NCI-H2029 (cell line): ENCODE results near the gene NAP1L4.

ENCODE experiments used
- DNase-seq: peaks from one replicate; lab custom pipeline; 2025; lab: John Stamatoyannopoulos, UW

The NAP1L4 gene, protein sequence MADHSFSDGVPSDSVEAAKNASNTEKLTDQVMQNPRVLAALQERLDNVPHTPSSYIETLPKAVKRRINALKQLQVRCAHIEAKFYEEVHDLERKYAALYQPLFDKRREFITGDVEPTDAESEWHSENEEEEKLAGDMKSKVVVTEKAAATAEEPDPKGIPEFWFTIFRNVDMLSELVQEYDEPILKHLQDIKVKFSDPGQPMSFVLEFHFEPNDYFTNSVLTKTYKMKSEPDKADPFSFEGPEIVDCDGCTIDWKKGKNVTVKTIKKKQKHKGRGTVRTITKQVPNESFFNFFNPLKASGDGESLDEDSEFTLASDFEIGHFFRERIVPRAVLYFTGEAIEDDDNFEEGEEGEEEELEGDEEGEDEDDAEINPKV

DNA sequence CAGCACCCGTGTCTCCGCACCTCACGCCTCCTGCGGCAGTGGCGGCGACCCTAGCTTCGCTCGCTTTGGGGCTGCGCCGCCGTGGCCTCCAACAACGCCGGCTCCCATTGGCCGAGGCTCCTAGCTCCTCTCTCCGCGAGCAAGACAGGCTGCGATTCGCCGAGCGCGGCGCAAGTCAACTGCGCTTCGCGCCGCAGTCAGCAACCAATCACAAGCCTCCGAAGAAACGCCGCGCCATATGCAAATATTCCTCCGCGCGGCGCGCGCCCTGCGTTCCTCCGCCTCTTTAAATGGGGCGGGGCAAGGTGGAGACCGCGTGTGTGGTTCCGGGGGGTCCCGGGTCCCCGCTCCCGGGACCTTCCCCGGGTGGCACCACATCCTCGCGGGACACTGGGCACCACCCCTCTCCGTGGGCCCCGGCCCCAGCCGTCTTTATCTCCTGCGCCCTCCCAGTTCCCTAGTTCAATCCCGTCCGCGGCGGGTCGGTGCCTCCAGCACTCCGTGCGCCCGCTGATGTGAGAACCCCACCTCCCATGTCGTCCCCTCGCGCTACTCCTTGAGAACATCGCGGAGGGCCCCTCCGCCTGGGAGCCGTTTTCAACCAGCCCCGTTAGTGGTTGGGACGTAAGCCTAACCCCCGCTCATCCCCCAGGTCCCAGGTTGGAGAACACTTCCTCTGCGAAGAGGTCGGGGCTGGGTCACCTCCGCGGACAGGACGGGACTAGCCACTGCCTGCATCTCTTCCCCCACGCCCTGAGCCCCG is at the start of gene NAP1L4:
TSS of gene NAP1L4 (minus strand) at position 96 of the 763 bp plus-strand sequence. CDS start 13,109 bp downstream, outside the sequence.
- peak; percentile 97 for DNase-seq

DNA sequence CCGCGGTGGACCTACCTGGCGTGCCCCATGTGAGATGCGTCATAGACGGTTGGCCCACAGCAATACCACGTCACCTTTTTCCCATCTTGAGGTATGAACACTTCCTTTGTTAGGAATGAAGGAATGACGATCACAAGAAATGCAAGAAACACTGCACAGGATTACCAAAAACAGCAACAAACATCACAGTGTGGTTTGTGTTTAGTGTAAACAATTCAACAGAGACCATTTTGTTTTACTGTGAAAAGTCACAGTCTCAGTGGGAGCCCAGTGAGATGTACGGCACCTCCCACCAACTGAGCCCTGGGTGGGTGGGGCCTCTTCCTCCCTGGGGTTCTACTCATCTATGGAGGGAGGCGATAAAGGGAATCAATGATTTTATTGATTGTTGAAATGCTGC is 48.8 kb upstream of the NAP1L4 start:
- no peak for DNase-seq

DNA sequence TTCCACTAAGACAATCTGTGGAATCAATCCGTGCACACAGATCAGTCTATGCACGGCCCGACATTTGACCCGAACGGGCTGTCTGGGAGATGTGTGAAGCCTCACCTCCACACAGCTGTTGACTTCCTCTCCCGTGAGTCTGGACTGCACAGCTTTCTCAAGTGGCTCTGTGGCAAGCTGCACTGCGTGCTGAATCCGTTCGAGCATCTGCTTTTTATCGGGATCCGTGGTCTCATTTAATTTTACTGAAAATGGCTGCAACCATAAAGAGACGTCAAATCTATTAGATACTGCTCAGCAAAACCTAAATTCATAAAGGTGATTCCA is 45.8 kb upstream of the NAP1L4 start:
- DNase-seq, result no peak

DNA sequence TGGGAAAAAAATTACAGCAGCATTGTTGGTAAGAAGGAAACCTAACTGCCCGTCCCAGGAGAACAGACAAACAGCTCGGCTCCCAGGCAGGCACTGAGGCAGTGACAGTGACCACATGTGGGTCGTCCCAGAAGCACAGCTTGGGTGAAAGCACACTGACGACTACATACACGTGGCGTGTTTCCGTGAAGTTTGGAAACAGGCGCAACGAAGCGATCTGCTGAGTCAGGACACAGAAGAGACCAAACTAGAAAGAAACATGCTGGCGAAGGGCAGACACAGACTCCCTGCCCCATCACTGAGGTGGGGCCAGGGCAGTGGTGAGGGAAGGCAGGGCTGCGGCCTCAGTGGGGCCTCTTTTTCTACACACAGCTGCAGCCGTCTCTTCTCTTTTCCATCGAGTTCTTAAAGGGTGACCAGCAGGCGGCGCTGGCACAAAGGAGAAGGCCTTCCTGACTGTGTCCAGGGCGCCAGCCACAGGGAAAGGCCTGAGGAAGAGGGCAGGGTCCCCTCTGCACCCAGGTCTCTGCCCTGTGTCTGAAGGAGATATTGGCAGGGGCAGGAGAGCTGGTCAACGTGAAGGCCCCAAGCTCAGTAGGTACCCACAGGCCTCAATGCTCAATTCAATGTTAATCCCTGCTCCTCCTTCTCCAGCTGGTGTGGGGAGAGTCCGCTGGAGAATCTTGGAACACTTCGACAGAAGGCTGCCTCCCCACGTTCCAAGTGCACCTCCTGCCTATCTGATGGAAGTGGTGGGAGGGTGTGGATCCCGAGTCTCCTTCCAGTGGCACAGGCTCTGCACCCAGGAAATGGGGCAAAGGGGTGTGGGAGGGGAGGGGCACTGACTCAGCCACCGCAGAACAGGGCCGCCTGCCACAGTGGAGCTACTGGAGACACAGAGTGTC is 45.2 kb upstream of the NAP1L4 start:
- DNase-seq, result peak; percentile 58

DNA sequence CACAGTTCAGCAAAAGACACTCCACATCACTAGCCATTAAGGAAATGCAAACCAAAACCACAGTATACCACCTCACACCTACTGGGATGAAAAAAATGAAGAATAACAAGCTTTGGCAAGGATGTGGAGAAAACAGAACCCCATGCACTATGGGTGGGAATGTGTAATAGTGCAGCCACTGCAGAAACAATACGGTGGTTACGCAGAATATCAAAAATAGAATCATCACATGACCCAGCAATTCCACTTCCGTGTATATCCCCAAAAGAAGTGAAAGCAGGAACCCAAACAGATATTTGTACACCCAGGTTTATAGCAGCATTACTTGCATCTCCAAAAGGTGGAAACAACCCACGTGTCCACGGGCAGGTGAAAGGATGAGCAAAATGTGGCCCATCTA is 44.3 kb upstream of the NAP1L4 start:
- no peak for DNase-seq

DNA sequence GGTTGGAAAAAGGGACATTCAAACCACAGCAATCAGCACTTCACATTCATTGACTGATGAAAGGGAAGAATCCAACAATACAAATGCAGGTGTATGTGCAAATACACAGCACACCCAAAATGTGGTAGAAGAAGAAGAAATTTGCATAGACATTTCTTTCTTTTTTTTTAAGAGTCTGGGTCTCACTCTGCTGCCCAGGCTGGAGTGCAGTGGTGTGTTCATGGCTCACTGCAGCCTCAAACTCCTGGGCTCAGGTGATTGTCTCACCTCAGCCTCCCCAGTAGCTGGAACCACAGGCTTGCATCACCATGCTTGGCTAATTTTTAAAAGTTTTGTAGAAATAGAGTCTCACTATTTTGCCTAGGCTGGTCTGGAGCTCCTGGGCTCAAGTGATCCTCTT is 43.2 kb upstream of the NAP1L4 start:
- no peak for DNase-seq

DNA sequence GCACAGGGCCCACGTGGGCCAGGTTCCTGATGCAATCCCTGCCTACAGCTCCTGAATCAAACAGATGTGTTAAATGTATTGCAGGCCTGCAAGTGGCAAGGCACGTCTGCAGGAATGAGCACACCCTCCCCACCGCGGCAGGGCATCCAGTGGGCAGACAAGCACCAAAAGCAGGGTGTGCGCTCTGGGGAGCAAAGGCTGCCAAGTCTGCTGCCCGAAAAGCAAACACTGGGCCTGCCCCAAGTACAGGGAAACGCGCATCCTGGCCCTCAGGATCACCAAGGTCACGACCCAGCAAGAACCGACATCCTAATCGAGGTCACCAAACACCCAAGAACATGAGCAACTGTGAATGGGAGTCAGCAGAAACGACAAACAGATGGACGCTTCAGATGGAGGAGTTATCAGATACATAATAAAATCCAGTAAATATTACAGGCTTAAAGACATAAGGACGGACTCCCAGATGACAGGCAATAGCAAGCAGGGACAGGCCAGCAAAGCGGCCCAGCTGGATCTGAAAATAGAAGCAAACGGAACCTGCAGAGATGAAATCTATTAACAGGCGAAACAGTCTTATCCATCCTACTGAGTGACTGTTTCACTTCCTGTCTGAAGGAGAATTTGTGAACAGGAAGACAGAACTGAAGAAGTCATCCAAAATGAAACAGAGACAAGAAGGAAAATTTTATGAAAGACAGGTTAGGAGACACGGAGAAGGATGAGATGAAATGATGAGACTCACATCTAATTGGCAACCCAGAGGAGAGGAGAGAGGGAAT is 38.4 kb upstream of the NAP1L4 start:
- DNase-seq, result no peak

DNA sequence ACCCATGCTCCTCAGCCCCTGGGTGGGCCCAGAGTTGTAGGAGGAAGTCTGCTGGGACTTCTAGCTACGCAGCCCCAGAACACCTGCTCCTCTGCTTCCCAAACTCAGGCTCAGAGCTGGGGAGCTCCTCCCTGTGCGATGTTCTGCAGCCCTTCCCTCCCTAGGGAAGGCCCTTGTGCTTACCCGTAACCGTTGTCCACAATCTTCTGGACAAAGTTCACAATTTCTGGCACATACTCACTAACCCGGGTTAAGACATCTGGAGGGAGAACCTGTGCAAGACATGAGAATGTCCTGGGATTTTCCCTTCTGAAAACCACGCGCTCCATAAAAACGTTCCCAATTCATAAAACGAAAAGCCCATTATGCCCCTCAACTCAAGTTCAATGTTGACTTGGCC is 36.7 kb upstream of the NAP1L4 start:
- DNase-seq, result no peak

DNA sequence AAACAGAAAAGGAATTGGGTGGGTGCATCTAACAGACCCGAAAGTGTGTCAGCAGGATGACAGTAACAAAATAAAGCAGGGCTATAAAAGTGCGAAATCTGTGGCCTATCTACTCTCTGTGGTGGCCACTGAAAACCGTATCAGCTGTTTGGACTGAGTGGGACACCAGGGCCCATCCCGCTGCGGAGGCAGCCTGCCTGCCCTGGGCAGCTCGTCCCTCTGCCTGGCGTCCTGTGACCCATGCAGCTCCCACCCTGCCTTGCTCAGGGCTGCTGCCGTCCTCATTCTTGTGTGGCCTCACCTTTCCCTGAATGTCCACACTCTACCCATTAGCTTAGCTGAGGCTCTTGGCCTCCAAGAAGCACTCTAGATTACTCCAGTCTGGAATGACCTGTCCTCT is 34.7 kb upstream of the NAP1L4 start:
- DNase-seq, result no peak

DNA sequence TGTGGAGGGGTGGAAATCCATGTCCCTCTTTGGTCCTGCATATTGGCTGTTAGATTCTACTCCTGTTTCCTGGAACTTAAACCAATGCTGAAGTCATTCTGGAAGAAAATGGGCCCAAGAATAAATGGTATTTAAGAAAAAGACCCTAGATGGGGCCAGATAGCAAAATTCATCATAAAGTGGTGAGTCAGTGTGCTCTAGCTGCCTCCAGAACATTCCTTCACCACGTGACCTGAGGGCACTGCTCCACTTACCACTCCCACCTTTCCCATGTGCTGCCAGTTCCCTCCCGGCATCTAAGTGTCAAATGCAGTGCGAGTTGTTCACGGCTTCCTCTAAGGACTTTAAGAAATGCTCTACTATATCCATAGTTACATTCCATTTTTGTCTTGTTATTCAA is 30.9 kb upstream of the NAP1L4 start:
- no peak for DNase-seq

DNA sequence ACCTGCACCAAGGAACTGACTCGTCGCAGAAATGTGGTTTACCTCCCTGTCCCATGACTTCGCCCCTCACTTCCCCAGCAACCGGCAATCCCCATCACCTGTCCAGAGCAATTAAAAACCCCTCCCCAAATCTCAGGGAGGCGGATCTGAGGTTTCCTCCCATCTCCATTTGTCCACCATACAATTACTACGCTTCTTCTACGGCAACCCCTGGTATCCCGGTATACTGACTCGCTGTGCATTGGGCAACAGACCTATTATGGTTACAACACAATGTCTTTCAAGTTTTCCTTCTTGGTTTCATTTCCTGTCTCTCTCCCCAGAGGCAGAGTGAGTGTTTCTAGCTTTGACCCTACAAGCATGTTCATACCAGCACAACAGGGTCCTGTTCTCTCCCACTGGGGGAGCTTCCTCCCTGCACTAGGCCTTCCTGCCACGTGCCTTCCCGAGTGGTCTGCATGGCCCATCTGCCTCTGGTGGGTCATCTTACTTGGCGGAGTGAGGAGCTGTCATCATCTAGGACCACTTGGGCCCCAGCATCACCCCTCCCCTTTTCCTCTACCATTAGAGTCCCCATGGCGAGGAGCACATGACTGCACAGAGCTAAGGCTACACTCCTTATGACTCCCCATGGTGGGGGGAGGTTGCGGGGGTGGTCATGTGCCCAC is 30.3 kb upstream of the NAP1L4 start:
- DNase-seq, result no peak

DNA sequence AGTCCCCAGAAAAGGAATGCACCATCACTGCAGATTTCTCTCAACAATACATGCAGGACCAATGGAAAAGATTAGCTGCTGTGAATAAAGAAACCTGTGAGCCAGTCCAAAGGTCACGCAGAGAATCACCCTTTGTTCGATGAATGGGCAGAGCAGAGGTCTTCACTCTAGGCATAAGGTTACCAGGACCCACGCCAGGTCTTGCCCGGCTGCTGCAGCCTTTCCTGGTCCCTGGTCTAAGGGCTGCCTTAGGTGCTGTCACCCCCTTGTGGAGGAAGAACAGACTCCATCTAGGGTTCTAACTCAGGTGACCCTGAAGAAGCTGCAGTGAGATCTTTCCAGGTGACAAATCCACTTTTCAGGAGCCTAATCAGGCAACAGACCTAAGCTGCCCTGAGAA is 29.0 kb upstream of the NAP1L4 start:
- DNase-seq, result no peak

DNA sequence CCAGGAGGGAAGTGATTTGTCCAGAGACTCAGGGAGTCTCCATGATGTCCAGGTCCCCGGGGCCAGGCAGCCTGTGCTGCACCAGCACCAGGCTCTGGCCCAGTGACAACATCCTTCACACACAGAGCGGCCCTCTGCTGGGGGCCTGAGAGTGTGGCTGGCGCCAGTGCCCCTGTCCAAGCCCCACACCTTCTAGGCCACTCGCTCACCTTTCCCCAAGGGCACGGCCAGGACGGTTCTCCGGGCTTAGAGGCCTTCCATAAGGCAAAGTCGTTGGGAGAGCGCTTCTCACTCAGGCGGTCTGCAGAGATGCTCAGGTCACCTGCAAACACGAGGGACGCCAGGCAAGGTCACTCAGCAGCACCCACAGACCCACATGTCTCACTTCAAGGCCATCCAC is 27.9 kb upstream of the NAP1L4 start:
- DNase-seq, result no peak

DNA sequence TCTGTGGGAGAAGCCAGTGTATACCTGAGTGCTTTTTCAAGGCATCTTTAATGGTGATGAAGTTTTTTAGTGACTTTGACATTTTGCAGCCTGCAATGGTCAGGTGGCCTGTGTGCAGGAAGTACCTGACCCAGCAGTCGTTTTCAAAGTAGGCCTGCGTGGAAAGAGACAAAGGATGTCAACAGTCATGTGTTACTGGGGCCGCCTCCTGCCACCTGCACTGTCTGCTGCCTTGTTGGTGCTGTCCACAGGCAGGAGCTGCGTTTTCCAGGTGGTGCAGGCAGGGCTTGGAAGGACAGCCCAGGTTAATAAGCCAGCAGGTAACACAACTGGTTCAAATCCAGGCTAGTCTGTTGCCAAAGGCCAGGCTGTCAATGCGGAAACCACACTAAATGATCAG is 26.5 kb upstream of the NAP1L4 start:
- no peak for DNase-seq

DNA sequence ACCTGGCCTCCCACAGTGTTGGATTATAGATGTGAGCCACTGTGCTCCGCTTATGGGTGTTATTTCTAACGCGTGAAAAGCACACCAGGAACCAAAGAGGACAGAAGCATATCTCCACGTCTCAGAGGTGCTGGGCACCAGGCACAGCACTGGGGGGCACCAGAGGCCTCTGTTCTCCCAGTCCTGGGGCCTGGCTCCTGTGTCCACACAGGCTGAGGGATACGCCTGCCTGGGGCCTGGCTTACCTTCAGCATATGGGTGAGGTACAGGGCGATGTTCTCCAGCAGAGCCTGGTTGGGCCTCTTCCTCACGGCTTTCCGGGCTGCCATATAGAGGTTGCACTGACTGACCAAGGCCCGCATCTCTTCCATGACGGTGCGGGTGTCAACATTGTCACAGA is 24.7 kb upstream of the NAP1L4 start:
- DNase-seq, result no peak

DNA sequence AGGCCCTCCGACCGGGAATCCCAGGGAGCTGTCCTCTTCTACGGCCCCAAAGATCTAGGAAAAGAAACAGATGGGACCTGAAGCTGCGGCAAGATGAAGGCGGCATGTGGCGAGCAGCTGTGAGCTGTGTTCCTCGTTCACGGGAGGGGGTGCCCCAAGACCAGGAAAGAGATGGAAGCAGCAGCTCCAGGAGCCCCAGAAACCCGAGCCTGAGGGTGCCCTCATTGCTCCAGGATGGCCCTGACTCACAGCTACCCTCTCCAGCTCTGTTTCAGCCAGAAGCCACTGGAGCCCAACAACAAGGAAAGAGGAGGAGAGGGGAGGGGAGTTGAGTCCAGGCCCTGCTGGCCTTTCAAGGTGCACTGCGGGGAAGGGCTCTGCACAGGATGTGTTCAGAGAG is 23.7 kb upstream of the NAP1L4 start:
- no peak for DNase-seq

DNA sequence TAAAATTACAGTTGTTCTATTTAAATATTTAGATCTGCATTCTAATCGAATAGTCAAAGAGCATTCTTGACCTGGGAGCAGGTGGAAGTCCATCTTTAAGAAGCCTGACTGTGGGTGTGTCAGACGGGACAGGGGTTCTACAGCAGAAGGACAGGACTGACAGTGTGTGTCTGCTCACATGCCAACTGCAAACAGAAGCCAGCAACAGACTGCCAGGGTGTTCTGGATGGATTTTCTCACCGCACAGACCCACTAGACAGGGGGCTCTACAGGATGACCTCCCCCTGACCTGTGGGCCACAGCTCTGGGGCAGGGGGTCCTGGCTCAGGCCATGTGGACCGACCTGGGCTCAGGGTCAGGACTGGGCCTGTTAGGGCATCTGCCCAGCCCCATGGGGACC is 22.8 kb upstream of the NAP1L4 start:
- DNase-seq, result no peak

DNA sequence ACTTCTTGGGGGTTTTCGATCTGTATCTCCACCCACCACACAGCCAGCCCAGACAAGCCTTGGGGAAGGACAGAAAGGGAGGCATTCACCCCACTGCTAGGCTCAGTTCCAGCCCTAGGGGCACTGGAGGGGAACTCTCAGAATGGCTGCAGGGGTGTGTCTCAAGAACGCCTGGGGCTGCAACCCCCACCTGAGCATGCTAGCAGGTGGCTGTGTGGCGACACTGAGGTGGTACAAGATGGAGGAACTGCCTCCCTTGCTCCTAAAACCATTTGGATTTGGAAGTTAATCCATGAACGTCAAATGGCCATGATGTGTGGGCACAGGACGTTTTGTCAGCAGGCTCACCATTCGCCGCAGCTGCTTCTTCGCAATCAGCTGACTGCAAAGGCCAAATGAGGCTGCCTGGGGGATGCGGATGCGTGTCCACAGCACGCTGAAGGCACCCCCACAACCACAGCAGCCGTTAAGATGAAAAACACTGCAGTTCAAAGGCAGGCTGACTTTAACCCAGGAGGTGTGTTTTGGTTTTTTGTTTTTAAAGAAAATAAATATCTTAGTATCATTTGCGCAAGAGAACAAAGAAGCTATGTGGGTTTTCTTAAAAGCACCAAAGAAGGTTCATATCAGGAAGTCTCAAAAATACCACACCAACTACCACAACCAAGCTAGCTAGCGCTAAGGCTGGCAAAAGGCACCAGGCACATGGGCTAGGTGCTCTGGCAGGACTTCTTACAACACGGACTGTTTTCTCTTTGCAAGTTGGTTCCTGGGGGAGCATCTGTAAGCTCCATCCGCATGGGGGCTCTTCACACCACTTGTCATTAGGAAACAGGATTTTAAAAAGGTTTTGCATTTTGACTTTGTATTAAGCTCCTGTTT is 22.2 kb upstream of the NAP1L4 start:
- DNase-seq, result no peak

DNA sequence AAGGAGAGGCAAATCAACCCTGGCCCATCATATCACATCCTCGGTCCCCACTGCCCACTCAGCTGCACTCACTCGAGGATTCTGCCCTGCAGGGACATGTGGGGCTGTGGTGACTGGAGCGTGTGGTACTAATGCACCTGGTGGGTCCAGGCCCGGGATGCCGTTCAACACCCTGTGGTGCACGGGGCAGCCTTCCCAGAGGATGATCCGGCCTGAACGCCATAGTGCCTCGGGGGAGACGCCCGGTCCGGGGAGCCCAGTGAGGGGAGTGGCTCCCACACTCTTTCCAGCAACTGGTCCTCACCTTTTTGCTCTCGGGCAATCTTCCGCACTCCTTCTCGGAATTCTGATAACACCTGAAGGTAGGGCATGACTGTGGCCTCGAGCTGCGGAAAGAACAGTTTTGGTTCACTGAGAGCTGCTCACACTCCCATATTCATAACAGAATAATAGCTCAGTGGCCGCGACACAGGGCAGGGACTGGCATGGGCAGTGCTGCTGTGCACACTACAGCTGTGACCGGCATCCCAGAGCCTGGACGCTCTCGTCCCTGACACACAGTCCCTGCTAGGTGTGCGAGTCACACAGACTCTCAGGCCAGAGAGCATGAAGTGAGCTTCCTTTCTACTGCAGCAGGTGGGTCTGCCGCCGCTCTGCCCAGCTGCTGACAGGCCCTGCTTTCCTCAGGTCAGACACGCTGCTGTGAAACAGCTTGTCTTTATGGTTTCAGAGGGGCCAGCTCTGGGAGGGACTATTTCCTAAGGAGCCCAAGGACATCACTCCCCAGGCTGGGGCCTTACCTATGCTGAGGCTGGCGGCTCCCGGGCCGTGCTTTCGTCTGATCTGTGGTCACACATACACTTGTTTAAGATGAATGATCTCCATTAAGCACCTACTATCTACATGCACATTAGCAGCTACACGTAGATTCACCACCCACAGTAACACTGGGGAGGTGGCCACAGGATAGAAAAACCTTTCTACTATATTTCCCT is 20.1 kb upstream of the NAP1L4 start:
- DNase-seq, result no peak
